Measurements from ENCODE around the gene USH1G. TPM values are rescaled to one million over a fixed set of nuclear protein-coding genes. Genes with fewer than 3 reads are reported as not detected.

Gene USH1G
- total and polyA plus RNA-seq, 9 donors: 0.02 to 0.53 (median 0.07) TPM; not detected in 5

DNA sequence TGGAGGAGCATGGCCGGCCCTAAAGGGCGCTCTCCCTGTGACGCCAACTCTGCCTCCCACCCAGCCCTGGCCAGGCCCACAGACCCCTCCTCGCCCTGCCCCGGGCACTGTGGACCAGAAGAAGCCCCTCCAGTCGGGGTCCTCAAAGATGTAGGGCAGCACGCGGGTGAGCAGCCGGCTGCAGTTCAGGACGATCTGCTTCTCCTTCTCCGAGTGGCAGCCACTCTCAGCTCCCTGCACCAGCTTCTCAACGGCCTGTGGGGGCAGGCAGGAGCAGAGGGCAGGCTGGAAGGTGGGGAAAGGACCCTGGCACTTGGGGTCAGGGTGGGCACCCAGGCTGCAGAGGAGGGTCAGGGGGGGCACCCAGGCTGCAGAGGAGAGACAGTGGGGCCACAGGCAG is 40.6 kb upstream of the USH1G start:
- WGBS (ENCODE audit: insufficient coverage): 63% methylated on average over 7 of the region's 12 CpGs
- Histone ChIP-seq H3K4me3 (ENCODE audit: low read length) (no peak overlapping the region), H3K27me3 (ENCODE audit: control insufficient read depth, insufficient read depth, low read length) (peaks cover 3% of the 10 kb centered on the region), H3K27ac (ENCODE audit: low read length) (no peak overlapping the region), H3K4me1 (ENCODE audit: control insufficient read depth, insufficient read depth, low read length) (peaks cover 13% of the 10 kb centered on the region), H3K36me3 (ENCODE audit: control insufficient read depth, insufficient read depth, low read length) (no peaks in the 10 kb centered on the region), H3K9me3 (replicated peaks; ENCODE audit: control insufficient read depth, low read depth, low read length) (no peaks in the 10 kb centered on the region)
- DNase-seq: no peak

DNA sequence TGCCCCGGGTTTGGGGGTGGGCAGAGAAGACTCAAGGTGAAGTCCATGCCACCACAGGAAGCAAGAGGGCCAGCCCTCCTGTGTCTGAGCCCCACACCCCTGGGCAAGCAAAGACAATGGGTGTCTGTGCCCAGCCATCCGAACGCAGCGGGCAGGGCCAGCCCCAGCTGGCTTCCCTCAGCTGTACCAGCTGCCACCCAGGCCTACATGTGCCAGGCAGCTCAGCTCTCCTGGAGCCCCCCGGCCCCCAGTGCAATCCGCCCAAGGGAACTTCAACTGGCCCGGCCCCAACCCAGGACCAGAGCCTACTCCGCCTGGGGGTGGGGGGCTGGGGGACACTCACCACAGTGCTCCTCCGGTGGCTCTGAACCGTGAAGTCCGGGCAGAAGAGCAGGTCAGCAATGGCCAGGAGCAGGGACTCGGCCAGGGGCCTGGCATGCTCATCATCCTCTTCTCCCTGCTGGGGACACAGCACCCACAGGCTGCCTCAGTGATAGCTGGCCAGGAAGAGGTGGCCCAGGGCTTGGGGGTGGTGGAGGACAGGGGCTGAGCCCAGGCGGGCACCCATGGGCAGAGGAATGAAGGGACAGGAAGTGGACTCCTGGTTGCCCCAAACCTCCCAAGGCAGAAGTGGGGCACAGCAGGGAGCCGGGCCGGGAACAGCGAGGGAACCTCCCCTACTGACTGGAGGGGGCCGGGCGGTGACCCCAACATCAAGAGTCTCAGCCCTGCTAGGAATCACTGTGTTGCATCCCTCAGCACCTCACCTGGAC is 39.8 kb upstream of the USH1G start:
- H3K27ac ChIP-seq (ENCODE audit: low read length): no peak overlapping the region
- peaks cover 13% of the 10 kb centered on the region for H3K4me1 ChIP-seq (ENCODE audit: control insufficient read depth, insufficient read depth, low read length)
- DNase-seq: no peak
- no peaks in the 10 kb centered on the region for H3K36me3 ChIP-seq (ENCODE audit: control insufficient read depth, insufficient read depth, low read length)
- peaks cover 6% of the 10 kb centered on the region for H3K27me3 ChIP-seq (ENCODE audit: control insufficient read depth, insufficient read depth, low read length)
- H3K4me3 ChIP-seq (ENCODE audit: low read length): no peak overlapping the region
- 80% methylated on average over 15 of the region's 18 CpGs for WGBS (ENCODE audit: insufficient coverage)
- H3K9me3 ChIP-seq (replicated peaks; ENCODE audit: control insufficient read depth, low read depth, low read length): no peaks in the 10 kb centered on the region

DNA sequence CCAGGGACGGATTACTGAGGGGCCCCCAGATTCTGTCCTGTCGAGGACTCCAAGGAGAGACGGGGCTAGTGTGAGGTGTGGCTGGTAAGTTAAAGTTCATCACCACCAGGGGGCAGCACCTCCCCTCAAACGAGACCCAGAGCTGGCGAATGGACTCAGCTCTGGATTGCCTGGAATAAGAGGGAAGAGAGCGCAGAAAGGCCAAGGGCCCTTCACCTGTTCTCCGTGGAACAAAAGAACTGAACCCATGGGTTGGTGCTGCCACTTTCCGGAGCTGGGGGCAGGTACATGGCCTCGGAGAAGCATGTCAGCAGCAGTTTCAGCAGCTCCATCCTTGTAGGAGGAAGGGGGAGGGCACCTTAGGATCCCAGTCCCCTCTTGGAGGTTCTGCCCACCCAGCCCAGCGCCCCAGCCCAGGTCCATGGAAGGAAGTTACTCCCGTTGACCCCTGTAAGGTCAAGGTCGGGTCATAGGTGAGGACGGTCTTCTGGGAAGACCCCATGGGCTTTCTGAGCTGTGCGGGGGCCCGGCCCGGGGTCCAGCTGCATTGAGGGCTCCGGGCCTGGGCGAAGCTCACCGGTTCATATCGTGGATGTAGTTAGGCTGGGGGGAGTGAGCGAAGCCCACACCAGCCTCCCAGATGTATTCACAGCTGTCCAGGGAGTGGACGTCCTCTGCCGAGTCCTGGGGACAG is 38.7 kb upstream of the USH1G start:
- Histone ChIP-seq H3K27ac (ENCODE audit: low read length) (no peak overlapping the region), H3K4me3 (ENCODE audit: low read length) (no peak overlapping the region), H3K36me3 (ENCODE audit: control insufficient read depth, insufficient read depth, low read length) (no peaks in the 10 kb centered on the region), H3K4me1 (ENCODE audit: control insufficient read depth, insufficient read depth, low read length) (peaks cover 13% of the 10 kb centered on the region), H3K9me3 (replicated peaks; ENCODE audit: control insufficient read depth, low read depth, low read length) (no peaks in the 10 kb centered on the region), H3K27me3 (ENCODE audit: control insufficient read depth, insufficient read depth, low read length) (peaks cover 6% of the 10 kb centered on the region)
- WGBS (ENCODE audit: insufficient coverage): 40% methylated on average over 20 of the region's 23 CpGs
- peak; percentile 92 for DNase-seq

- Histone ChIP-seq H3K9me3 (replicated peaks; ENCODE audit: control insufficient read depth, low read depth, low read length) (no peaks in the 10 kb centered on the region), H3K4me3 (ENCODE audit: low read length) (no peak overlapping the region), H3K4me1 (ENCODE audit: control insufficient read depth, insufficient read depth, low read length) (peaks cover 13% of the 10 kb centered on the region), H3K36me3 (ENCODE audit: control insufficient read depth, insufficient read depth, low read length) (no peaks in the 10 kb centered on the region), H3K27ac (ENCODE audit: low read length) (no peak overlapping the region), H3K27me3 (ENCODE audit: control insufficient read depth, insufficient read depth, low read length) (peaks cover 6% of the 10 kb centered on the region)
- DNase-seq: no peak
- WGBS (ENCODE audit: insufficient coverage): 14% methylated on average over 7 of the region's 19 CpGs
Observed at GRCh38 chr17:74960570-74961342, 37.7 kb upstream of the USH1G start.

DNA sequence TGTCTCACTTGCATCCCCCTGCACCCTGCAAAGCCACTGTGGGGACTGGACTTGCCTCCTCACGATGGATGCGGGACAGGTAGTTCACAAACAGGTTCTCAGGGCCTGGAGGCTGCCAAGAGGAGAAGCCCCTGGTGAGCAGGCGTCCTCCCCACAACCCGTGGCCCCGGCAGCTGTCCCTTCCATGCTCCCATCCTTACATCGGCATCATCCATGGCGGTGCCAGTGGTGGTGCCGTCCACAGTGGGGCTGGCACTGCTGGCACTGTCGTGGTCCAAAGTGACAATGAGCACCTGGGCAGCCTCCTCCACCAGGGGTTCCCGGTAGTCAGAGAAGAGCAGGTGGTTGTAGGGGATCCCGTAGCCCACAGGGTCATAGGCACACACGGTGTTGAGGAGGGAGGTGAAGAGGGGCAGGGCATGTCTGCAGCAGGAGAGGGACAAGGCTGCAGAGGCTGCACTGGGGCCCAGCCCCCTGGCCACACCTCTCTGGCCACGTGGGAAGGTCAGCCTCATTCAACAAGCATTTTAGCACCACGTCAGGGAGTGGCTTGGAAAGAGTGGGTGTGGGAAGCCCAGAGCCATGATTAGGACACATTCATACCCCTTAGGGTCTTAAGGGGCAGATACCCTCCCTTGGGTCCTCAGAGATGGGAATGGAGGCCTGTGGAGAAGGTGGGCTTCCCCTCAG is 36.9 kb upstream of the USH1G start:
- H3K27me3 ChIP-seq (ENCODE audit: control insufficient read depth, insufficient read depth, low read length): peaks cover 8% of the 10 kb centered on the region
- H3K36me3 ChIP-seq (ENCODE audit: control insufficient read depth, insufficient read depth, low read length): no peaks in the 10 kb centered on the region
- no peak overlapping the region for H3K4me3 ChIP-seq (ENCODE audit: low read length)
- peaks cover 13% of the 10 kb centered on the region for H3K4me1 ChIP-seq (ENCODE audit: control insufficient read depth, insufficient read depth, low read length)
- no peak overlapping the region for H3K27ac ChIP-seq (ENCODE audit: low read length)
- 84% methylated on average over 11 of the region's 14 CpGs for WGBS (ENCODE audit: insufficient coverage)
- H3K9me3 ChIP-seq (replicated peaks; ENCODE audit: control insufficient read depth, low read depth, low read length): no peaks in the 10 kb centered on the region
- DNase-seq: no peak

- Histone ChIP-seq H3K36me3 (ENCODE audit: control insufficient read depth, insufficient read depth, low read length) (no peaks in the 10 kb centered on the region), H3K4me3 (ENCODE audit: low read length) (no peak overlapping the region), H3K4me1 (ENCODE audit: control insufficient read depth, insufficient read depth, low read length) (peaks cover 13% of the 10 kb centered on the region), H3K27ac (ENCODE audit: low read length) (no peak overlapping the region), H3K27me3 (ENCODE audit: control insufficient read depth, insufficient read depth, low read length) (peaks cover 10% of the 10 kb centered on the region), H3K9me3 (replicated peaks; ENCODE audit: control insufficient read depth, low read depth, low read length) (no peaks in the 10 kb centered on the region)
- peak; percentile 57 for DNase-seq
- WGBS (ENCODE audit: insufficient coverage): 30% methylated on average over 23 of the region's 33 CpGs
Observed at GRCh38 chr17:74957935-74958740, 35.1 kb upstream of the USH1G start.

- Histone ChIP-seq H3K27me3 (ENCODE audit: control insufficient read depth, insufficient read depth, low read length) (peaks cover 20% of the 10 kb centered on the region), H3K9me3 (replicated peaks; ENCODE audit: control insufficient read depth, low read depth, low read length) (no peaks in the 10 kb centered on the region), H3K4me3 (ENCODE audit: low read length) (no peak overlapping the region), H3K4me1 (ENCODE audit: control insufficient read depth, insufficient read depth, low read length) (no peaks in the 10 kb centered on the region), H3K36me3 (ENCODE audit: control insufficient read depth, insufficient read depth, low read length) (no peaks in the 10 kb centered on the region), H3K27ac (ENCODE audit: low read length) (no peak overlapping the region)
- 56% methylated on average over 3 of the region's 4 CpGs for WGBS (ENCODE audit: insufficient coverage)
- DNase-seq: no peak
Observed at GRCh38 chr17:74956093-74956492, 33.0 kb upstream of the USH1G start.

DNA sequence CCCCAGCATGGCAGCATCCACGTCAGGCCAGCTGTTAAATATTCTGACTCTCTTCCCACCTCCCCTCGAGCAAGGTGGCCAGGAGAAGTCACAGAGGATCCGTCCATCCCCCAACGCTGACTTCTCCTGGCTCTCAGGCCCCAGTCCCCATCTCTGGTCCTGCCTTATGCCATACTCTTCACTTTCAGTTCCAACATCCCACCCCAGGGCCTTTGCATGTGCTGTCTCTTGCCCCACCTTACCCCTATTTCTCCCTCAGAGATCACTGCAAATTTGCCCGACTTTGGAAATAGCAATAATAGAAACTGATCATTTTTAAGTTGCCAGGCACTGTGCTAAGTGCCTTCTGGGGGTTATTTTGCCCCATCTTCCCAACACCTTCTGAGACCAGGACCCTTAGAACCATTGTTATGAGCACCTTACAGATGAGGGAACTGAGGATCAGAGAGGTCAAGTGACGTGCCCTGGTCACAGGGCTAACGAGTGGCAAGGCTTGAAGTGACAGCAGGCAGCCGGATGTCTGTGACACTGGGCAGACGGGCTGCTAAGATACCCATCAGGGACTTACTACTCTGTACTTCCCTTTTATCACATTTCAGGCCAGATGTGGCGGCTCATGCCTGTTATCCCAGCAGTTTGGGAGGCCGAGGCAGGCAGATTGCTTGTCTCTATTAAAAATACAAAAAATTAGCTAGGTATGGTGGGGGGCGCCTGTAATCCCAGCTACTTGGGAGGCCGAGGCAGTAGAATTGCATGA is 31.8 kb upstream of the USH1G start:
- 44% methylated on average over 6 of the region's 13 CpGs for WGBS (ENCODE audit: insufficient coverage)
- peaks cover 32% of the 10 kb centered on the region for H3K27me3 ChIP-seq (ENCODE audit: control insufficient read depth, insufficient read depth, low read length)
- DNase-seq: no peak
- no peaks in the 10 kb centered on the region for H3K9me3 ChIP-seq (replicated peaks; ENCODE audit: control insufficient read depth, low read depth, low read length)
- H3K4me3 ChIP-seq (ENCODE audit: low read length): no peak overlapping the region
- no peak overlapping the region for H3K27ac ChIP-seq (ENCODE audit: low read length)
- no peaks in the 10 kb centered on the region for H3K36me3 ChIP-seq (ENCODE audit: control insufficient read depth, insufficient read depth, low read length)
- H3K4me1 ChIP-seq (ENCODE audit: control insufficient read depth, insufficient read depth, low read length): no peaks in the 10 kb centered on the region

DNA sequence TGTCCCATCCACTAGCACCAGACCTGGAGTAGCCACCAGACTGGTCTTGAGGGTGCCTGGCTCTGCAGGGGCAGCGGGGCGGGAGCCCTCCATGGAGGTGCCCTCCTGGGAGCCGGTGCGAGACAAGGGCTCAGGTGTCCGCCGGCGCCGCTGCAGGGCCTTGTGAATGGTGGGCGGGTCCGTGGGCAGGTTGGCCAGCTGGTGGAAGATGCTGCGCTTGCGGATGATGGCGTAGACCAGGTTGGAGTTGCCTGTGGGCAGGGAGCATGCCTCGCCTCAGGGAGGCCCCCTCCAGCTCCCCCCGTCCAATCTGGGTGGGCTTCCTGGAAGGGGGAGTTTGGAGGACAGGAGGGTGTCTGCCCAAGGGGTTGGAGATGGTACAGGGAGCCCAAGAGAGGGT is 31.1 kb upstream of the USH1G start:
- peaks cover 33% of the 10 kb centered on the region for H3K27me3 ChIP-seq (ENCODE audit: control insufficient read depth, insufficient read depth, low read length)

More for the DNA sequence above, 31.1 kb upstream of the USH1G start:
- Histone ChIP-seq H3K9me3 (replicated peaks; ENCODE audit: control insufficient read depth, low read depth, low read length) (no peaks in the 10 kb centered on the region), H3K36me3 (ENCODE audit: control insufficient read depth, insufficient read depth, low read length) (no peaks in the 10 kb centered on the region), H3K4me3 (ENCODE audit: low read length) (no peak overlapping the region), H3K27ac (ENCODE audit: low read length) (no peak overlapping the region), H3K4me1 (ENCODE audit: control insufficient read depth, insufficient read depth, low read length) (no peaks in the 10 kb centered on the region)
- no peak for DNase-seq
- WGBS (ENCODE audit: insufficient coverage): 76% methylated on average over 12 of the region's 15 CpGs
